Naive thymus-derived CD4-positive, alpha-beta T cell (primary cell): ENCODE data around the gene NFIC. TPM values are rescaled to one million over a fixed set of nuclear protein-coding genes. Genes with fewer than 3 reads are reported as not detected.
A peak's percentile ranks its signal among the peaks of the same experiment; 100 is the strongest.

Experiments used
- ATAC-seq: fragments of 150-1000 bp; cut with Tn5 transposase; 2 replicates; pipeline ENCODE4 v1.10.0; 2021; ENCODE audit warnings: mild to moderate bottlenecking, moderate library complexity
- CTCF ChIA-PET: fragments of 350-600 bp; sonication (Branson Sonifier 250); formaldehyde crosslinking; loops from one replicate; lab custom pipeline; 2021; ENCODE audit warnings: antibody characterized with exemption; lab: Charles Lee
- POLR2A ChIA-PET: fragments of 350-600 bp; sonication (Branson Sonifier 250); formaldehyde crosslinking; loops from one replicate; lab custom pipeline; 2021; ENCODE audit warnings: antibody characterized with exemption, inconsistent platforms; lab: Charles Lee
- DNase-seq, 9 donors: peaks; one replicate each; pipeline versions ENCODE4 v3.0.0 to v3.0.0-alpha.2; 2020 to 2022; ENCODE audit warnings: mixed read lengths in 1 of 9
- H3K27ac ChIP-seq: one replicate; pipeline ENCODE4 v1.7.0; 2013; ENCODE audit warnings: mild to moderate bottlenecking, low read depth, low read length, moderate library complexity
- H3K27me3 ChIP-seq, 2 donors: one replicate each; pipeline ENCODE4 v1.7.0; 2013; ENCODE audit warnings: low read length in 2 of 2, mild to moderate bottlenecking in 2 of 2, moderate library complexity in 2 of 2; ENCODE audit not compliant: control insufficient read depth in 2 of 2, insufficient read depth in 2 of 2
- H3K36me3 ChIP-seq, 3 experiments: 1 replicate in 2 of 3; 2 replicates in 1 of 3; pipeline ENCODE4 v1.7.0; 2013; ENCODE audit warnings: low read length in 3 of 3, mild to moderate bottlenecking in 3 of 3, moderate library complexity in 1 of 3; ENCODE audit not compliant: insufficient read depth in 3 of 3, control insufficient read depth in 2 of 3
- H3K4me1 ChIP-seq, 2 donors: one replicate each; pipeline ENCODE4 v1.7.0; 2013; ENCODE audit warnings: low read length in 2 of 2, mild to moderate bottlenecking in 2 of 2, moderate library complexity in 1 of 2; ENCODE audit not compliant: control insufficient read depth in 2 of 2, insufficient read depth in 2 of 2
- H3K4me3 ChIP-seq: 2 replicates; pipeline ENCODE4 v1.7.0; 2013; ENCODE audit warnings: mild to moderate bottlenecking, low read length
- H3K9me3 ChIP-seq, 3 experiments: 1 replicate in 2 of 3; 2 replicates in 1 of 3; pipeline ENCODE4 v1.7.0; 2013; ENCODE audit warnings: low read length in 3 of 3; ENCODE audit not compliant: control insufficient read depth in 2 of 3
- H3K27ac Mint-ChIP-seq, 9 donors: one replicate each; pipeline ENCODE4 v1.8.0; 2020 to 2022; ENCODE audit warnings: mixed read lengths in 9 of 9, mild to moderate bottlenecking in 8 of 9, moderate library complexity in 5 of 9, inconsistent platforms in 2 of 9
- H3K27me3 Mint-ChIP-seq, 5 donors: one replicate each; pipeline ENCODE4 v1.8.0; 2021 to 2022; ENCODE audit warnings: mixed read lengths in 5 of 5, mild to moderate bottlenecking in 1 of 5
- H3K36me3 Mint-ChIP-seq, 5 donors: one replicate each; pipeline ENCODE4 v1.8.0; 2020 to 2022; ENCODE audit warnings: mixed read lengths in 5 of 5, mild to moderate bottlenecking in 3 of 5, inconsistent platforms in 1 of 5
- H3K4me1 Mint-ChIP-seq, 7 donors: one replicate each; pipeline ENCODE4 v1.8.0; 2020 to 2022; ENCODE audit warnings: mixed read lengths in 7 of 7, mild to moderate bottlenecking in 3 of 7, inconsistent platforms in 1 of 7
- H3K4me3 Mint-ChIP-seq, 10 donors: one replicate each; pipeline ENCODE4 v1.8.0; 2020 to 2022; ENCODE audit warnings: mild to moderate bottlenecking in 10 of 10, mixed read lengths in 10 of 10, moderate library complexity in 6 of 10, inconsistent platforms in 2 of 10
- H3K9me3 Mint-ChIP-seq, 11 donors: one replicate each; pipeline ENCODE4 v1.8.0; 2020 to 2022; ENCODE audit warnings: mixed read lengths in 11 of 11, mild to moderate bottlenecking in 4 of 11, inconsistent platforms in 1 of 11, moderate library complexity in 1 of 11
- intact Hi-C, 2 donors: fragments of 100-400 bp; cut with micrococcal nuclease; formaldehyde crosslinking; loops; one replicate each; pipeline ENCODE4 v1.15.1; 2023
- polyA plus RNA-seq, 2 donors: library from polyadenylated mRNA; unstranded; fragments of 300-500 nt; fragmentation: Illumina TruSeq; gene quantifications; one replicate each; pipeline ENCODE4 v1.2.3, GENCODE V29; 2021
- total RNA-seq, 6 experiments: library from RNA in 5 of 6; stranded (reverse) in 5 of 6; gene quantifications; 1 replicate in 5 of 6; 2 replicates in 1 of 6; pipeline ENCODE4 v1.2.3 and lab custom pipeline; 2021 to 2026

NFIC gene
- total and polyA plus RNA-seq, 7 experiments from 2014 or later = 12.2 to 35.2 (median 31.1) TPM

DNA sequence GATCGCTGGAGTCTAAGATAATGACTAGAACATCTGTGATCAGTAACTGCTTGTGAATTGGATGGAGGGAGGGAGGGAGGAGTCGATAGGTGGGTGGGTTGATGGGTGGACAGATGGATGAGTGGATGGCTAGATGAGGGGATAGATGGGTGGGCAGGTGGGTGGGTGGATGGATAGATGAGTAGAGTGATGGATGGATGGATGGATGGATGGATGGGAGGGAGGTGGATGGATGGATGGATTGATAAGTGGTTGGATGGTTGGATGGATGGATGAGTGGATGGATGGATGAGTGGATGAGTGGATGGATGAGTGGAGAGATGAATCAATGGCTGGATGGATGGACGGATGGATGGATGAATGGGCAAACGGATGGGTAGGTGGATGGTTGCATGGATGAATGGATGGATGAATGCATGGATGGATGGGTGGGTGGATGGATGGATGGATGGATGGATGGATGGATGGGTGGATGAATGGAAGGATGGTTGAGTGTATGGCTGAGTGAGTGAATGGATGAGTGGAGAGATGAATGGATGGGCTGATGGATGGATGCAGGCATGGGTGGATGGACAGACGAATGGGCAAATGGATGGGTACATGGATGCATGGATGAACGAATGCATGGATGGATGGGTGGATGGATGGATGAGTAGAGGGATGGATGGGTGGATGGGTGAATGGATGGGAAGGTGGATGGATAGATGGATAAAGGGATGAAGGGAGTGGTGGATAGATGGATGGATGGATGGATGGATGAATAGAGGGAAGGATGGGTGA lies 44.0 kb upstream of the NFIC start:
- H3K4me3 ChIP-seq = no peak overlapping the region
- H3K4me1 Mint-ChIP-seq = peaks cover 0 to 8% (median 0%) of the 10 kb centered on the region in 7 donors
- H3K9me3 ChIP-seq = no peaks in the 10 kb centered on the region
- peaks cover 0 to 4% (median 0%) of the 10 kb centered on the region in 11 donors for H3K9me3 Mint-ChIP-seq
- H3K27ac Mint-ChIP-seq = peak overlapping the region in 1 of 9 donors; percentile 64
- ATAC-seq (no peak), DNase-seq (no peak)
- peak overlapping the region in 1 of 10 donors; percentile 16 for H3K4me3 Mint-ChIP-seq
- ChIA-PET CTCF (interaction anchor here (1.0 to 1.1 kb wide), 2 partner anchors 109 to 150 kb away, joined by 3 to 5 read pairs; no protein-coding TSS in a partner anchor), POLR2A (no interaction called here)
- no peak overlapping the region for H3K27ac ChIP-seq
- peaks cover 2 to 29% (median 20%) of the 10 kb centered on the region in 5 donors for H3K27me3 Mint-ChIP-seq
- intact Hi-C loops = no loop called here
- no peaks in the 10 kb centered on the region for H3K36me3 Mint-ChIP-seq
- H3K36me3 ChIP-seq = no peaks in the 10 kb centered on the region
- H3K27me3 ChIP-seq = no peaks in the 10 kb centered on the region
- no peaks in the 10 kb centered on the region for H3K4me1 ChIP-seq

DNA sequence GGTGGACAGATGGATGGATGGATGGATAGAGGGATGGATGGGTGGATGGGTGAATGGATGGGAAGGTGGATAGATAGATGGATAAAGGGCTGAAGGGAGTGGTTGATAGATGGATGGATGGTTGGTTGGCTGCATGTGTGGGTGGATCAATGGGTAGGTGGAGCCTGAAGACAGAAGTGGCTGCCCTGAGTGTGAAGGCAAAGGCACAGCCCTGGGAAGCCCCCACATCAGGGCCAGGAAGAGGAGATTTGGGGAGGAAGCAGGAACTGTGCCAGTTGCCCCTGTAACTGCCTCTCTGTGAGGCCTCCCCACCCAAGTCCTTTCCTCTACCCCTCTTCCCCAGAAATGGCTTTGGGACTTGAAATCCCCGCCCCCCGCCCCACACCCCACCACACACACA lies 43.4 kb upstream of the NFIC start:
- H3K36me3 Mint-ChIP-seq = no peaks in the 10 kb centered on the region
- peak overlapping the region in 1 of 9 donors; percentile 64 for H3K27ac Mint-ChIP-seq
- POLR2A ChIA-PET = no interaction called here
- H3K4me3 Mint-ChIP-seq = peak overlapping the region in 1 of 10 donors; percentile 16
- H3K9me3 Mint-ChIP-seq = peaks cover 0 to 4% (median 0%) of the 10 kb centered on the region in 11 donors
- Histone ChIP-seq H3K36me3 (no peaks in the 10 kb centered on the region), H3K27ac (no peak overlapping the region), H3K9me3 (no peaks in the 10 kb centered on the region), H3K27me3 (no peaks in the 10 kb centered on the region), H3K4me3 (no peak overlapping the region), H3K4me1 (no peaks in the 10 kb centered on the region)
- ATAC-seq (no peak), DNase-seq (no peak)
- intact Hi-C loops = no loop called here
- CTCF ChIA-PET = interaction anchor here (1.1 to 1.2 kb wide), 2 partner anchors 106 to 150 kb away, joined by 5 to 6 read pairs; no protein-coding TSS in a partner anchor
- peaks cover 2 to 29% (median 20%) of the 10 kb centered on the region in 5 donors for H3K27me3 Mint-ChIP-seq
- H3K4me1 Mint-ChIP-seq = peaks cover 0 to 8% (median 0%) of the 10 kb centered on the region in 7 donors

DNA sequence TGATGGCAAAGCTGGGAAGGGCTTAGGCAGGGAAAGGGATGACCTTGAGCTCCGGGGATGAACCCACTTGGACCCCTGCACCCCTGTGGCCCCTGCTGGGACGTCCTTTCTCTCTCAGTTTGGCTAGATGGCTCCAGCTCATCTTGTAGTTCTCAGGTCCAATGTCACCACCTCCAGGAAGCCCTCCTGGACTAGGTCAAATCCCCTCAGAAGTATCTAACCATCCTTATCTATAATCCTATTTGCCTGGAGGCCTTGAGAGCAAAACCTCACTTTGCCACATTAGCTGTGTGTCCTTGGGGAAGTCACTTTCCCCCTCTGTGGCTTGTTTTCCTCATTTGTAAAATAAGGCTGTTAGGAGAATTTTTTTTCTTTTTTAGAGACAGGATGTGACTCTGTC lies 42.7 kb upstream of the NFIC start:
- Mint-ChIP-seq H3K36me3 (no peaks in the 10 kb centered on the region), H3K4me3 (no peak overlapping the region), H3K9me3 (peaks cover 0 to 4% (median 0%) of the 10 kb centered on the region in 11 donors), H3K4me1 (peaks cover 0 to 8% (median 0%) of the 10 kb centered on the region in 7 donors), H3K27ac (no peak overlapping the region), H3K27me3 (peaks cover 2 to 29% (median 20%) of the 10 kb centered on the region in 5 donors)
- ChIA-PET POLR2A (no interaction called here), CTCF (interaction anchor here (1.1 to 1.2 kb wide), 2 partner anchors 106 to 149 kb away, joined by 5 to 6 read pairs; no protein-coding TSS in a partner anchor)
- Histone ChIP-seq H3K9me3 (no peaks in the 10 kb centered on the region), H3K27me3 (no peaks in the 10 kb centered on the region), H3K4me1 (no peaks in the 10 kb centered on the region), H3K27ac (no peak overlapping the region), H3K4me3 (no peak overlapping the region), H3K36me3 (no peaks in the 10 kb centered on the region)
- ATAC-seq (no peak), DNase-seq (no peak)
- intact Hi-C loops = no loop called here

DNA sequence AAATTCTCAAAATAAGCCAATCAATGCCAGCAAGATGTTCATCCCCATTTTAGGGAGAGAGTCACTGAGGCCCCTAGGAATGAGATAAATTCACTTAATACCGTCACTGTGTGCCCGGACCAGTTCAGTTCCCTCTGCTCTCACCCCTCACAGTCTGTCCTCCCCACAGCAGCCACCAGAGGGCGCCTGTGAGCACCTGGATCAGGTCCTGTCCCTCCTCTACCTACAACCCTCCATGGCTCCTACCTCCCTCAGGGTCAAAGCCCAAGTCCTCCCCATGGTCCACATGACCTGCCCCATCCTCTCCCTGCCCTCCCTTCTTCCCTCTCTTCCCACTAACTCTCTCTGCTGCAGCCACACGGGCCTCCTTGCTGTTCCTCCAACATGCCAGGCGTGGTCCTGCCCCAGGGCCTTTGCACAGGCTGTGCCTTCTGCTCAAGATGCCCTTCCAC lies 42.0 kb upstream of the NFIC start:
- POLR2A ChIA-PET = no interaction called here
- CTCF ChIA-PET = interaction anchor here (0.9 to 2.9 kb wide), 3 partner anchors 105 to 106 kb away, joined by 3 to 24 read pairs (median 6); no protein-coding TSS in a partner anchor
- Mint-ChIP-seq H3K27ac (no peak overlapping the region), H3K27me3 (peaks cover 2 to 28% (median 19%) of the 10 kb centered on the region in 5 donors), H3K36me3 (no peaks in the 10 kb centered on the region), H3K4me3 (no peak overlapping the region), H3K4me1 (peaks cover 0 to 8% (median 0%) of the 10 kb centered on the region in 7 donors), H3K9me3 (peaks cover 0 to 4% (median 0%) of the 10 kb centered on the region in 11 donors)
- no peaks in the 10 kb centered on the region for H3K4me1 ChIP-seq
- no peaks in the 10 kb centered on the region for H3K27me3 ChIP-seq
- peak; percentile 36 to 83 (median 58) for DNase-seq
- no peak overlapping the region for H3K4me3 ChIP-seq
- H3K27ac ChIP-seq = no peak overlapping the region
- peak; percentile 75 for ATAC-seq
- no peaks in the 10 kb centered on the region for H3K36me3 ChIP-seq
- intact Hi-C loops = no loop called here
- H3K9me3 ChIP-seq = no peaks in the 10 kb centered on the region

DNA sequence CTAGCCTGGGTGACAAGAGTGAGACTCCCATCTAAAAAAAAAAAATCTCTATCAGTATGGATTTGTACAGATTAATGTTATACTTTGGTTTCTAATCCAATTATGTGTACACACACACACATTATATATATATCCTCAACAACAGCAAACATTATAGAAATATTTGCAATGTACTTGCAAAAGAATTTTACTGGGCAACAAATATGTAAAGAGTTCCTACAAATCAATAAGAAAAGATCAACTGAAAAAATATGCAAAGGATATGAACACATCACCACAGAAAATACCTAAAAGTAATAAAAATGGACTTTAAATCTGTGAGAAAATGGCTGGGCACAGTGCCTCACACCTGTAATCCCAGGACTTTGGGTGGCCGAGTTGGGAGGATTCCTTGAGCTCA lies 40.9 kb upstream of the NFIC start:
- no peak for DNase-seq
- intact Hi-C loops = no loop called here
- Histone ChIP-seq H3K4me1 (no peaks in the 10 kb centered on the region), H3K4me3 (no peak overlapping the region), H3K9me3 (no peaks in the 10 kb centered on the region), H3K27me3 (no peaks in the 10 kb centered on the region), H3K27ac (no peak overlapping the region), H3K36me3 (no peaks in the 10 kb centered on the region)
- Mint-ChIP-seq H3K36me3 (no peaks in the 10 kb centered on the region), H3K9me3 (peaks cover 0 to 4% (median 0%) of the 10 kb centered on the region in 11 donors), H3K27ac (no peak overlapping the region), H3K27me3 (peaks cover 2 to 23% (median 13%) of the 10 kb centered on the region in 5 donors), H3K4me3 (no peak overlapping the region), H3K4me1 (peaks cover 0 to 8% (median 0%) of the 10 kb centered on the region in 7 donors)
- CTCF ChIA-PET = interaction anchor here (0.8 to 2.9 kb wide), 4 partner anchors 104 to 154 kb away, joined by 3 to 24 read pairs (median 4); no protein-coding TSS in a partner anchor
- POLR2A ChIA-PET = no interaction called here
- ATAC-seq = no peak

DNA sequence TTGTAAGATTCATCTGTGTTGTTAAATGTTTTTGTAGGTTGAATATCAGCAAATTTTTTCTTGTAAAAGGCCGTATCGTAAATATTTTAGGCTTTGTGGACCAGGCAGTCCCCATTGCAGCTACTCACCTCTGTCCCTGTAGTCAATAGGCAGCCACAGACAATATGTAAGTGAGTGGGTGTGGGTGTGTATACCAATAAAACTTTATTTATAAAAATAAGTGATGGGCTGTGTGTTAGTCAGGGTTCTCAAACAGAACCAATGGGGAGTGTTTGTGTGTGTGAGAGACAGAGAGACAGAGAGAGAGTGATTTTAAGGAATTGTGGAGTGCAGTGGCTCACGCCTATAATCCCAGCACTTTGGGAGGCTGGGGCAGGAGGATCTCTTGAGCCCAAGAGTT lies 37.6 kb upstream of the NFIC start:
- H3K9me3 ChIP-seq = no peaks in the 10 kb centered on the region
- no peaks in the 10 kb centered on the region for H3K9me3 Mint-ChIP-seq
- no peaks in the 10 kb centered on the region for H3K36me3 Mint-ChIP-seq
- H3K27me3 Mint-ChIP-seq = peaks cover 0 to 2% (median 0%) of the 10 kb centered on the region in 5 donors
- H3K4me1 ChIP-seq = no peaks in the 10 kb centered on the region
- H3K27me3 ChIP-seq = no peaks in the 10 kb centered on the region
- ATAC-seq = no peak
- no peak overlapping the region for H3K4me3 Mint-ChIP-seq
- intact Hi-C loops = no loop called here
- ChIA-PET POLR2A (interaction anchor here (1.0 kb wide), 1 partner anchor 106 kb away, joined by 3 read pairs; no protein-coding TSS in a partner anchor), CTCF (interaction anchor here (0.9 to 3.6 kb wide), 3 partner anchors 99 to 103 kb away, joined by 3 to 23 read pairs (median 6); no protein-coding TSS in a partner anchor)
- H3K36me3 ChIP-seq = no peaks in the 10 kb centered on the region
- H3K4me1 Mint-ChIP-seq = peaks cover 0 to 6% (median 0%) of the 10 kb centered on the region in 7 donors
- H3K4me3 ChIP-seq = no peak overlapping the region
- H3K27ac Mint-ChIP-seq = no peak overlapping the region
- DNase-seq = no peak
- H3K27ac ChIP-seq = no peak overlapping the region
